Thyroid gland (tissue), 4 donors: Measurements from ENCODE around the gene EML4. TPM values are rescaled to one million over a fixed set of nuclear protein-coding genes. Genes with fewer than 3 reads are reported as not detected.

Experiments used
- DNase-seq, 2 donors: peaks; one replicate each; pipeline ENCODE4 v3.0.0-alpha.2; 2019
- H3K27ac ChIP-seq, 3 donors: fragments of 200-600 bp; sonication (generic); 1 replicate in 2 of 3; 2 replicates in 1 of 3; pipeline ENCODE4 v1.5.1; 2016 to 2019; ENCODE audit warnings: mild to moderate bottlenecking in 1 of 3, moderate library complexity in 1 of 3
- H3K27me3 ChIP-seq: fragments of 200-600 bp; sonication (generic); one replicate; pipeline ENCODE4 v1.5.1; 2019
- H3K36me3 ChIP-seq, 2 donors: fragments of 200-600 bp; sonication (generic); one replicate each; pipeline ENCODE4 v1.5.1; 2016 to 2019
- H3K4me1 ChIP-seq, 2 donors: fragments of 200-600 bp; sonication (generic); one replicate each; pipeline ENCODE4 v1.5.1; 2017 to 2019
- H3K4me3 ChIP-seq, 3 donors: fragments of 200-600 bp; sonication (generic); replicated peaks in 1 of 3; 1 replicate in 2 of 3; 2 replicates in 1 of 3; pipeline ENCODE4 v1.5.1; 2016; ENCODE audit warnings: mild to moderate bottlenecking in 1 of 3
- H3K9me3 ChIP-seq: fragments of 200-600 bp; sonication (generic); one replicate; pipeline ENCODE4 v1.5.1; 2017
- CTCF ChIP-seq, 6 experiments: fragments of 200-600 bp in 3 of 6; fragments of 450-650 bp in 3 of 6; sonication (generic) in 3 of 6; IDR thresholded peaks; one replicate each; pipeline ENCODE4 v1.5.1; 2016 to 2019; ENCODE audit warnings: antibody characterized with exemption in 6 of 6, mild to moderate bottlenecking in 2 of 6, inconsistent platforms in 1 of 6, moderate library complexity in 1 of 6
- POLR2A ChIP-seq, 2 donors: fragments of 450-650 bp; IDR thresholded peaks; one replicate each; pipeline ENCODE4 v1.6.1; 2017; ENCODE audit warnings: antibody characterized with exemption in 2 of 2, mild to moderate bottlenecking in 2 of 2, moderate library complexity in 1 of 2
- WGBS, 2 donors: methylation state at CpG; one replicate each; pipeline ENCODE4 v1.1.5; 2017; 5-methylcytosine and 5-hydroxymethylcytosine counted together
- intact Hi-C: fragments of 100-400 bp; cut with DNase I; formaldehyde crosslinking; loops from one replicate; pipeline ENCODE4 v1.15.1; 2023
- total RNA-seq, 4 donors: library from RNA; depleted of rRNA; stranded (reverse); fragments of >200 nt; gene quantifications; one replicate each; pipeline ENCODE4 v1.2.3, GENCODE V29; 2016

EML4 gene
- total RNA-seq, 4 donors from 2014 or later: 52.5 to 67.2 (median 64.7) TPM

- no peak overlapping the region for H3K4me3 ChIP-seq
- H3K36me3 ChIP-seq: no peaks in the 10 kb centered on the region
- TF ChIP-seq POLR2A (IDR thresholded peaks at IDR 0.05) (no peak), CTCF (IDR thresholded peaks at IDR 0.05) (no peak)
- no peak overlapping the region for H3K27ac ChIP-seq
- H3K4me1 ChIP-seq: peaks cover 0 to 29% of the 10 kb centered on the region in 2 donors
- H3K9me3 ChIP-seq: no peaks in the 10 kb centered on the region
- no peaks in the 10 kb centered on the region for H3K27me3 ChIP-seq
- intact Hi-C loops: no loop called here
- no peak for DNase-seq
These were observed 24.6 kb downstream of the EML4 start for GRCh38 chr2:42193722-42194187.

GRCh38 chr2:42194428-42194827 lies 25.3 kb downstream of the EML4 start:
- H3K4me3 ChIP-seq: no peak overlapping the region
- no peak overlapping the region for H3K27ac ChIP-seq
- H3K4me1 ChIP-seq: peaks cover 0 to 29% of the 10 kb centered on the region in 2 donors
- intact Hi-C loops: no loop called here
- no peaks in the 10 kb centered on the region for H3K9me3 ChIP-seq
- 96 to 99% methylated on average over 4 of the region's 4 CpGs for WGBS, 2 donors
- DNase-seq: no peak
- TF ChIP-seq CTCF (IDR thresholded peaks at IDR 0.05) (no peak), POLR2A (IDR thresholded peaks at IDR 0.05) (no peak)
- no peaks in the 10 kb centered on the region for H3K36me3 ChIP-seq
- no peaks in the 10 kb centered on the region for H3K27me3 ChIP-seq

- H3K4me3 ChIP-seq: no peak overlapping the region
- intact Hi-C loops: no loop called here
These were observed 26.4 kb downstream of the EML4 start for GRCh38 chr2:42195559-42195958.

DNA sequence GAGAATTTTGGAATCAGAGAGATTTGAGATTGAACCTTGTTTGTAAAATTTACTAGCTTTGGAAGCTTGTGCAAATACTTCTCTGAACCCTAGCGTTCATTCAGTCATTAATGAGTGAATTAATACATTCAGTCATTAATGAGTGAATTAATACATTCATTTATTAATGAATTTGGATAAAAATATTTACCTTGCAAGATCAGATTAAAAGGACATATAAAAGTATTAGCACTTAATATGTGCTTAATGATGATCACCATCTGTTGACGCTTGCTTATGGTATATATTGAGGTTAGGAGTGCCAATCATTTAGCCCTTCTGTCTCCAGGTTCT lies 26.9 kb downstream of the EML4 start:
- H3K27ac ChIP-seq: no peak overlapping the region
- no peaks in the 10 kb centered on the region for H3K36me3 ChIP-seq
- DNase-seq: no peak
- H3K4me1 ChIP-seq: peaks cover 4 to 35% of the 10 kb centered on the region in 2 donors
- intact Hi-C loops: no loop called here
- no peak overlapping the region for H3K4me3 ChIP-seq
- 94 to 97% methylated on average over 2 of the region's 2 CpGs for WGBS, 2 donors
- no peaks in the 10 kb centered on the region for H3K27me3 ChIP-seq
- no peaks in the 10 kb centered on the region for H3K9me3 ChIP-seq
- no peak for TF ChIP-seq POLR2A (IDR thresholded peaks at IDR 0.05)

More at GRCh38 chr2:42195559-42195958, 26.4 kb downstream of the EML4 start:
- Histone ChIP-seq H3K27ac (no peak overlapping the region), H3K9me3 (no peaks in the 10 kb centered on the region), H3K27me3 (no peaks in the 10 kb centered on the region), H3K36me3 (no peaks in the 10 kb centered on the region), H3K4me1 (peaks cover 4 to 32% of the 10 kb centered on the region in 2 donors)
- TF ChIP-seq CTCF (IDR thresholded peaks at IDR 0.05) (no peak), POLR2A (IDR thresholded peaks at IDR 0.05) (no peak)
- DNase-seq: no peak

DNA sequence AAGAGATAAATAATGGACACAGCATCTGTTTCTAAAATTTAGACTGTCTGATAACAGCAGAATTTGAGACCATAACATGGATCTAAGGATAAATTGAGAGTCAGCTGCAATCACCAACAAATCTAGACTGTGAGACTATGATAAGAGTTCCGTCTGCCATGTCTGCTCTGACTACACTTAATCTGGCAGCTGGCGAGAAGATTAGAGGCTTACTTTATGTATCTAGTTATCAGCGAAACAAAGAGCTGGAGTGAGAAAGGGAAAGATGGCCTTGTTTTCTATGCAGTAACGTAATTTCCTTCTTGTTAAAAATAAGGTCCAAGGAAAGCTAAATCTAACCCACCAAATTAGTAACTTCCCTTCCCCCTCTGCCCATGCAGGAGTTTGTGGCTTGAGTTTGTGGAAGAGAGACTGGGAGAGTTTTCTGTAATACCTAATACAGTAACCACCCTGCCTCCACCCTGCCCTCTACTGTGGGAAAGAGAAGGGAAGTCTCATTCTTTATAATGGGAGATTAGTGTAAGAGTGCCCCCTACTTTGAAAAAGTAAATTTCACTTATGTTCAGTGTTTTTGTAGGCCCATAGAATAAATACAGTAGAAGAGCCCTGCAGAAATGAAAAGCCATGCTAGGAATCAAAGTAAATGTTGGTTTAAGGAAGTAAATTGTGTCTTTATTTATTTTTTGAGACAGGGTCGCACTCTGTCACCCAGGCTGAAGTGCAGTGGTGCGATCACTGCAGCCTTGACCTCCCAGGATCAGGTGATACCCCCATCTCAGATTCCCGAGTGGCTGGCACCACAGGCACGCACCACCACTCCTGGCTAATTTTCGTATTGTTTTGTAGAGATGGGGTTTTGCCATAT lies 27.5 kb downstream of the EML4 start:
- no peaks in the 10 kb centered on the region for H3K27me3 ChIP-seq
- H3K27ac ChIP-seq: no peak overlapping the region
- no peaks in the 10 kb centered on the region for H3K9me3 ChIP-seq
- H3K4me3 ChIP-seq: no peak overlapping the region
- 92% methylated on average over 9 of the region's 9 CpGs for WGBS, 2 donors
- DNase-seq: peak; percentile 25 to 26
- TF ChIP-seq CTCF (IDR thresholded peaks at IDR 0.05) (peak in 4 of 6 experiments; percentile 30 to 53 (median 45)), POLR2A (IDR thresholded peaks at IDR 0.05) (no peak)
- intact Hi-C loops: no loop called here
- peaks cover 4 to 35% of the 10 kb centered on the region in 2 donors for H3K4me1 ChIP-seq
- H3K36me3 ChIP-seq: no peaks in the 10 kb centered on the region
